PC-9 (cell line): ENCODE results near the gene TSPAN12.

Experiments used
- CTCF ChIP-seq: fragments of 200-600 bp; sonication (generic); conservative IDR thresholded peaks from 2 replicates; pipeline ENCODE4 v1.6.1; 2017; ENCODE audit warnings: mixed run types, antibody characterized with exemption, mild to moderate bottlenecking, moderate library complexity
- EZH2 ChIP-seq: fragments of 200-600 bp; sonication (generic); IDR thresholded peaks from 2 replicates; pipeline ENCODE4 v1.8.0; 2017; ENCODE audit warnings: antibody characterized with exemption, low read depth

- TF ChIP-seq CTCF (no peak), EZH2 (no peak)
Measured at GRCh38 chr7:120865191-120865981, 7.4 kb upstream of the TSPAN12 start.
